Skeletal muscle tissue (tissue), 4 donors: Measurements from ENCODE around the gene BABAM2. TPM values are rescaled to one million over a fixed set of nuclear protein-coding genes. Genes with fewer than 3 reads are reported as not detected.
A peak's percentile ranks its signal among the peaks of the same experiment; 100 is the strongest.

ENCODE experiments used
- H3K27ac ChIP-seq: one replicate; pipeline ENCODE4 v1.7.0; 2013; ENCODE audit warnings: mild to moderate bottlenecking, low read depth, low read length, inconsistent platforms
- H3K27me3 ChIP-seq, 3 donors: one replicate each; pipeline ENCODE4 v1.7.0; 2013; ENCODE audit warnings: low read length in 3 of 3; ENCODE audit not compliant: control insufficient read depth in 3 of 3, insufficient read depth in 3 of 3
- H3K36me3 ChIP-seq, 3 donors: one replicate each; pipeline ENCODE4 v1.7.0; 2013; ENCODE audit warnings: low read length in 3 of 3; ENCODE audit not compliant: control insufficient read depth in 3 of 3, insufficient read depth in 3 of 3
- H3K4me1 ChIP-seq, 3 donors: one replicate each; pipeline ENCODE4 v1.7.0; 2013; ENCODE audit warnings: low read length in 3 of 3, mild to moderate bottlenecking in 3 of 3; ENCODE audit not compliant: control insufficient read depth in 3 of 3, insufficient read depth in 3 of 3
- H3K4me3 ChIP-seq, 3 donors: one replicate each; pipeline ENCODE4 v1.7.0; 2013; ENCODE audit warnings: low read length in 3 of 3
- H3K9ac ChIP-seq, 3 donors: one replicate each; pipeline ENCODE4 v1.7.0; 2013; ENCODE audit warnings: low read length in 3 of 3, mild to moderate bottlenecking in 3 of 3, moderate library complexity in 2 of 3, low read depth in 1 of 3
- H3K9me3 ChIP-seq, 3 donors: one replicate each; pipeline ENCODE4 v1.7.0; 2013; ENCODE audit warnings: low read length in 3 of 3; ENCODE audit not compliant: control insufficient read depth in 3 of 3
- total RNA-seq: library from RNA; depleted of rRNA; stranded (reverse); fragments of >200 nt; gene quantifications from one replicate; pipeline ENCODE4 v1.2.3, GENCODE V29; 2014
- donor health status: Osteomylitis.

BABAM2 gene
- total RNA-seq, 1 donor from 2014 or later: 24.0 TPM

- Histone ChIP-seq H3K27ac (no peak overlapping the region), H3K4me1 (no peaks in the 10 kb centered on the region), H3K9me3 (no peaks in the 10 kb centered on the region), H3K4me3 (no peak overlapping the region), H3K9ac (no peak overlapping the region), H3K27me3 (no peaks in the 10 kb centered on the region), H3K36me3 (peaks cover 0 to 5% (median 4%) of the 10 kb centered on the region in 3 donors)
Measured at GRCh38 chr2:27932396-27932795, 41.9 kb downstream of the BABAM2 start.

DNA sequence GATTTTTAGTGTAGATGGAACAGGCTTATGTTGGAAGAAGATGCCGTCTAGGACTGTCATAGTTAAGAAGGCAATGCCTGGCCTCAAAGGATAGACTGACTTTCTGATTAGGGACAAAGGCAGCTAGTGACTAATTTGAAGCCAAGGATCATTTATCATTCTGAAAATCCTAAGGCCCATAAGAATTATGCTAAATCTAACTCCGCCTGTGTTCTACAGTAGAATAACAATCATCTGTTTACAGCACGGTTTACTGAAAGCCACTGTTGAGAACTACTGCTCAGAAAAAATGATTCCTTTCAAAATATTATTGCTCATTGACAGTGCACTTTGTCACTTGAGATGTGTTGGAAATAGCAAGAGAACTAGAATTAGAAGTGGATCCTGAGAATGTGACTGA, 44.5 kb downstream of the BABAM2 start:
- H3K36me3 ChIP-seq: peaks cover 0 to 5% (median 4%) of the 10 kb centered on the region in 3 donors
- no peak overlapping the region for H3K9ac ChIP-seq
- H3K27ac ChIP-seq: no peak overlapping the region
- H3K27me3 ChIP-seq: no peaks in the 10 kb centered on the region
- no peak overlapping the region for H3K4me3 ChIP-seq
- H3K4me1 ChIP-seq: no peaks in the 10 kb centered on the region
- H3K9me3 ChIP-seq: no peaks in the 10 kb centered on the region

- Histone ChIP-seq H3K27me3 (no peaks in the 10 kb centered on the region), H3K27ac (no peak overlapping the region), H3K4me3 (no peak overlapping the region), H3K9ac (no peak overlapping the region), H3K4me1 (peaks cover 0 to 6% (median 6%) of the 10 kb centered on the region in 3 donors), H3K36me3 (no peaks in the 10 kb centered on the region), H3K9me3 (no peaks in the 10 kb centered on the region)
Measured at GRCh38 chr2:27940090-27940671, 49.7 kb downstream of the BABAM2 start.

DNA sequence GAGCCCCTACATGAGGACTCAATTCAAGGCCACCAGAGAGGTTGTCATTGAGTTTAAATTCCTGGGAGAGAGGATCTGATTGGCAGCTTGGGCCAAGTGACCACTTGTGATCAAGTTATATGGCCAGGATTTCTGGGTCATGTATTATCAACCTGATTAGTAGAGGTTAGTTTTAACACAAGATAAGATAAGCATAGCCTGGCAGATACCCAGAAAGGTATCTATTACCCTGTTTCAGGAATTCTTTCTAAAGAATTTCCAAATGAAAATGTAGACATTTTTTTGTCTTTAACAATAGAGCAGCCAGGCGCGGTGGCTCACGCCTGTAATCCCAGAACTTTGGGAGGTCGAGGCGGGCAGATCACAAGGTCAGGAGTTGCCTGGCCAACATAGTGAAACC, 50.5 kb downstream of the BABAM2 start:
- Histone ChIP-seq H3K4me3 (no peak overlapping the region), H3K36me3 (no peaks in the 10 kb centered on the region)

GRCh38 chr2:27942612-27943547, 52.4 kb downstream of the BABAM2 start:
- Histone ChIP-seq H3K27ac (no peak overlapping the region), H3K4me3 (no peak overlapping the region), H3K9me3 (no peaks in the 10 kb centered on the region), H3K9ac (no peak overlapping the region), H3K27me3 (no peaks in the 10 kb centered on the region), H3K36me3 (no peaks in the 10 kb centered on the region), H3K4me1 (peaks cover 0 to 6% (median 6%) of the 10 kb centered on the region in 3 donors)

More for the DNA sequence above, 50.5 kb downstream of the BABAM2 start:
- Histone ChIP-seq H3K27ac (no peak overlapping the region), H3K9ac (no peak overlapping the region), H3K4me1 (peaks cover 0 to 6% (median 6%) of the 10 kb centered on the region in 3 donors), H3K27me3 (no peaks in the 10 kb centered on the region), H3K9me3 (no peaks in the 10 kb centered on the region)

GRCh38 chr2:27946530-27947060, 56.1 kb downstream of the BABAM2 start:
- no peaks in the 10 kb centered on the region for H3K27me3 ChIP-seq
- no peaks in the 10 kb centered on the region for H3K36me3 ChIP-seq
- H3K27ac ChIP-seq: no peak overlapping the region
- H3K4me1 ChIP-seq: peaks cover 0 to 6% (median 3%) of the 10 kb centered on the region in 3 donors
- H3K9me3 ChIP-seq: no peaks in the 10 kb centered on the region
- H3K4me3 ChIP-seq: peak overlapping the region in 1 of 3 donors; percentile 36
- no peak overlapping the region for H3K9ac ChIP-seq

- H3K4me3 ChIP-seq: no peak overlapping the region
- no peaks in the 10 kb centered on the region for H3K9me3 ChIP-seq
- H3K4me1 ChIP-seq: peaks cover 17 to 25% (median 19%) of the 10 kb centered on the region in 3 donors
- H3K36me3 ChIP-seq: no peaks in the 10 kb centered on the region
- no peaks in the 10 kb centered on the region for H3K27me3 ChIP-seq
- H3K27ac ChIP-seq: no peak overlapping the region
- no peak overlapping the region for H3K9ac ChIP-seq
Measured at GRCh38 chr2:27952070-27952469, 61.5 kb downstream of the BABAM2 start.

GRCh38 chr2:27953077-27953476, 62.5 kb downstream of the BABAM2 start:
- Histone ChIP-seq H3K27me3 (no peaks in the 10 kb centered on the region), H3K27ac (no peak overlapping the region), H3K9ac (no peak overlapping the region), H3K9me3 (no peaks in the 10 kb centered on the region), H3K4me1 (peaks cover 19 to 27% (median 25%) of the 10 kb centered on the region in 3 donors), H3K36me3 (no peaks in the 10 kb centered on the region), H3K4me3 (no peak overlapping the region)

GRCh38 chr2:27954221-27954673, 63.7 kb downstream of the BABAM2 start:
- peak overlapping the region; percentile 63 for H3K27ac ChIP-seq
- H3K4me1 ChIP-seq: peaks cover 20 to 28% (median 25%) of the 10 kb centered on the region in 3 donors
- H3K4me3 ChIP-seq: no peak overlapping the region
- H3K27me3 ChIP-seq: no peaks in the 10 kb centered on the region
- H3K9ac ChIP-seq: peak overlapping the region in 1 of 3 donors; percentile 39
- no peaks in the 10 kb centered on the region for H3K9me3 ChIP-seq
- H3K36me3 ChIP-seq: no peaks in the 10 kb centered on the region
